HL-60 (cell line): ENCODE results near the gene CNTN1.

Experiments
- DNase-seq, 2 experiments: peaks; one replicate each; pipeline ENCODE4 v3.0.0-alpha.2; 2010 to 2020; ENCODE audit warnings: low read depth in 1 of 2, low spot score in 1 of 2
- H3K27ac ChIP-seq: fragments of 250-450 bp; sonication (Bioruptor Pico); replicated peaks from 2 replicates; pipeline ENCODE4 v1.5.1; 2020; ENCODE audit warnings: mild to moderate bottlenecking, moderate library complexity
- H3K27me3 ChIP-seq: fragments of 250-450 bp; sonication (Bioruptor Pico); 2 replicates; pipeline ENCODE4 v1.5.1; 2021; ENCODE audit warnings: mild to moderate bottlenecking, moderate library complexity; ENCODE audit not compliant: insufficient read depth, poor library complexity, severe bottlenecking
- H3K4me3 ChIP-seq: replicated peaks from 2 replicates; pipeline ENCODE4 v1.5.1; 2011; ENCODE audit warnings: mild to moderate bottlenecking, control low read depth, low read length; ENCODE audit not compliant: insufficient read depth
- GABPA ChIP-seq: IDR thresholded peaks from 2 replicates; pipeline ENCODE4 v1.6.1; 2012; ENCODE audit warnings: low read depth
- POLR2AphosphoS5 ChIP-seq: IDR thresholded peaks from 2 replicates; pipeline ENCODE4 v1.6.1; 2012; ENCODE audit warnings: low read depth
- SPI1 ChIP-seq: IDR thresholded peaks from 2 replicates; pipeline ENCODE4 v1.6.1; 2012; ENCODE audit warnings: low read depth, mild to moderate bottlenecking, borderline replicate concordance
- TF ChIP-seq, protein P1 (sequence below): IDR thresholded peaks from one replicate; pipeline ENCODE4 v1.5.1; 2011; ENCODE audit warnings: low read length, control low read depth, inconsistent platforms; ENCODE audit not compliant: insufficient read depth
- TF ChIP-seq, protein P2 (sequence below): IDR thresholded peaks from 2 replicates; pipeline ENCODE4 v1.6.1; 2012; ENCODE audit warnings: low read depth; ENCODE audit not compliant: insufficient replicate concordance

CNTN1 gene

DNA sequence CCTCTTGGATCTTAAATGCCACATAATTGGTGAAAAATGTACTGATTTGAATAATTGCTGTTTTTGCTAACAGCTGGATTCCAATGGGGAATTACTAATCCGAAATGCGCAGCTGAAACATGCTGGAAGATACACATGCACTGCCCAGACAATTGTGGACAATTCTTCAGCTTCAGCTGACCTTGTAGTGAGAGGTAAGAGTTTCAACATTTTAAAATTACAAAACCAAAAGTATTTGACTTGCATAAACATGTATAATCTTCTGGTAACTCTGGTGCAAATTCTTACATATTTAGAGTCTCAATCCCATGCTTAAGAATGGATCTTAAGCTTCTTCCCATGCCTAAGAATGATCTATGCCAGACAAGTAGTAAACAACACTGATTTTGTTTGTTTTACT is 266.8 kb downstream of the CNTN1 start:
- Histone ChIP-seq H3K27ac (no peak overlapping the region), H3K27me3 (no peaks in the 10 kb centered on the region), H3K4me3 (no peak overlapping the region)
- TF ChIP-seq, protein P1, sequence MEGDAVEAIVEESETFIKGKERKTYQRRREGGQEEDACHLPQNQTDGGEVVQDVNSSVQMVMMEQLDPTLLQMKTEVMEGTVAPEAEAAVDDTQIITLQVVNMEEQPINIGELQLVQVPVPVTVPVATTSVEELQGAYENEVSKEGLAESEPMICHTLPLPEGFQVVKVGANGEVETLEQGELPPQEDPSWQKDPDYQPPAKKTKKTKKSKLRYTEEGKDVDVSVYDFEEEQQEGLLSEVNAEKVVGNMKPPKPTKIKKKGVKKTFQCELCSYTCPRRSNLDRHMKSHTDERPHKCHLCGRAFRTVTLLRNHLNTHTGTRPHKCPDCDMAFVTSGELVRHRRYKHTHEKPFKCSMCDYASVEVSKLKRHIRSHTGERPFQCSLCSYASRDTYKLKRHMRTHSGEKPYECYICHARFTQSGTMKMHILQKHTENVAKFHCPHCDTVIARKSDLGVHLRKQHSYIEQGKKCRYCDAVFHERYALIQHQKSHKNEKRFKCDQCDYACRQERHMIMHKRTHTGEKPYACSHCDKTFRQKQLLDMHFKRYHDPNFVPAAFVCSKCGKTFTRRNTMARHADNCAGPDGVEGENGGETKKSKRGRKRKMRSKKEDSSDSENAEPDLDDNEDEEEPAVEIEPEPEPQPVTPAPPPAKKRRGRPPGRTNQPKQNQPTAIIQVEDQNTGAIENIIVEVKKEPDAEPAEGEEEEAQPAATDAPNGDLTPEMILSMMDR: no peak
- DNase-seq: no peak

DNA sequence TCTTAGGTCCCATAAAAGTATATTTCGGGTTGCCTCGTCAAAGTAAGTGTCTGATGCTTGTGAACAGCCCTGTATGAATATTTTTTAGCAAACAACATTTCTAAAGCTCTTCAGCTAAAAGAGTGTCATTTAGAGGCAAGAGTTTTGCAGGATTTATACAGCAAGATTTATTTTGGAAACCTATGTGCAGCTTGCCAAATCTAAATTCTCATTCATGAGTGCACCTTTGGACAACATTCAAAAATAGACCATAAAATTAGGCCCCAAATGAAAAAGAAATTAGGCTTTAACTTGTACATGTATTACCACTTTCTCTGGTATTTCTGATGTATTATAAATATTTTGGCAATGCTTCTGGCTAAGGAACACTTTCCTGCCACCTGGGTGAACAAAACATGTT is 271.5 kb downstream of the CNTN1 start:
- no peaks in the 10 kb centered on the region for H3K27me3 ChIP-seq
- no peak for DNase-seq
- H3K27ac ChIP-seq: no peak overlapping the region
- H3K4me3 ChIP-seq: no peak overlapping the region
- TF ChIP-seq SPI1: no peak
- no peak for TF ChIP-seq GABPA
- TF ChIP-seq, protein P2, sequence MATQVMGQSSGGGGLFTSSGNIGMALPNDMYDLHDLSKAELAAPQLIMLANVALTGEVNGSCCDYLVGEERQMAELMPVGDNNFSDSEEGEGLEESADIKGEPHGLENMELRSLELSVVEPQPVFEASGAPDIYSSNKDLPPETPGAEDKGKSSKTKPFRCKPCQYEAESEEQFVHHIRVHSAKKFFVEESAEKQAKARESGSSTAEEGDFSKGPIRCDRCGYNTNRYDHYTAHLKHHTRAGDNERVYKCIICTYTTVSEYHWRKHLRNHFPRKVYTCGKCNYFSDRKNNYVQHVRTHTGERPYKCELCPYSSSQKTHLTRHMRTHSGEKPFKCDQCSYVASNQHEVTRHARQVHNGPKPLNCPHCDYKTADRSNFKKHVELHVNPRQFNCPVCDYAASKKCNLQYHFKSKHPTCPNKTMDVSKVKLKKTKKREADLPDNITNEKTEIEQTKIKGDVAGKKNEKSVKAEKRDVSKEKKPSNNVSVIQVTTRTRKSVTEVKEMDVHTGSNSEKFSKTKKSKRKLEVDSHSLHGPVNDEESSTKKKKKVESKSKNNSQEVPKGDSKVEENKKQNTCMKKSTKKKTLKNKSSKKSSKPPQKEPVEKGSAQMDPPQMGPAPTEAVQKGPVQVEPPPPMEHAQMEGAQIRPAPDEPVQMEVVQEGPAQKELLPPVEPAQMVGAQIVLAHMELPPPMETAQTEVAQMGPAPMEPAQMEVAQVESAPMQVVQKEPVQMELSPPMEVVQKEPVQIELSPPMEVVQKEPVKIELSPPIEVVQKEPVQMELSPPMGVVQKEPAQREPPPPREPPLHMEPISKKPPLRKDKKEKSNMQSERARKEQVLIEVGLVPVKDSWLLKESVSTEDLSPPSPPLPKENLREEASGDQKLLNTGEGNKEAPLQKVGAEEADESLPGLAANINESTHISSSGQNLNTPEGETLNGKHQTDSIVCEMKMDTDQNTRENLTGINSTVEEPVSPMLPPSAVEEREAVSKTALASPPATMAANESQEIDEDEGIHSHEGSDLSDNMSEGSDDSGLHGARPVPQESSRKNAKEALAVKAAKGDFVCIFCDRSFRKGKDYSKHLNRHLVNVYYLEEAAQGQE: no peak
- TF ChIP-seq POLR2AphosphoS5: no peak
- TF ChIP-seq, protein P1: no peak

DNA sequence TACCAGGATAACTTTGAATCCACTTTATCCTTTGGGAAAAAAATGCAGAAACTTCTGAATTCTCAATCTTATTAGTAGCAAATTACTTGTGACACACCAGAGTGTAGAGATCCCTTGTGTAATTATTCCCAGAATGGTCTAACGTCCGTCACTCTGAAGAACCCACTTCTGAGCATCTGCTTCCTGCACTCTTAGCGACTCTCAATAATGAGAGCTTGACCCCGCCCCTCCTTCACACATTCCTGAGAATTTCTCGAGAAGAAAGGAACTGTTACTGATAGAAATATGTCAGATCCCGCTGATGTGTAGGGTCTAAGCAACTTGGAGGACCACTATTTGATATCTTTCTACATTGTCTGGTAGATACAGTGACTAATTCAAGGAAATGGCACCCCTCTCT is 277.6 kb downstream of the CNTN1 start:
- H3K4me3 ChIP-seq: no peak overlapping the region
- H3K27me3 ChIP-seq: no peaks in the 10 kb centered on the region
- no peak overlapping the region for H3K27ac ChIP-seq
- TF ChIP-seq, protein P1: no peak
- TF ChIP-seq, protein P2: no peak
- TF ChIP-seq POLR2AphosphoS5 (no peak), GABPA (no peak), SPI1 (no peak)
- no peak for DNase-seq

DNA sequence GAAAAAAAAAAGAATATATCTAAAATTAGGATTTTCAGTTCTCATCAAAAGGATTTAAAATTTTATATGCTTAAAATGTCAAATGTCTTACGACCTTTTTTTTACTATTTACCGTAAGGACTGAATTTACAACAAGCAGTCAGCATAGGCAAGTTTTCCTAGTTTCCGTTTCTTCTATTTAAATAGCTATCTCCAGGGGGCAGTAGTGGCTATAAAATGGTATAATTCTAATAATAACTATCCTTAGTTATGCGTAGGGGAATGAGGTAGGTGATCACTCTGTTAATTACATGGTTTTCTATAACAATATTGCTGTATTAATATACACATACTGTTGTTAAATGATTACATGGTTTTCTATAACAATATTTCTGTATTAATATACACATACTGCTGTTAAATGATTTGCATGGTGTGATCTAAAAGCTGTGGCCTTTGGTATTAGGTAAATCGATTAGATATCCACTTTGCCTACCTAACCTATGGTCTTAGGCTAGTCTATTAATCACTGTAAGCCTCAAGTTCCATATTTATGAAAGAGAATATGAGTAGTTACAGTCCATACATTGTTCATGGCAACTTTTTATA is 278.2 kb downstream of the CNTN1 start:
- no peak for DNase-seq
- H3K4me3 ChIP-seq: no peak overlapping the region
- TF ChIP-seq GABPA (no peak), SPI1 (no peak), POLR2AphosphoS5 (no peak)
- TF ChIP-seq, protein P2: no peak
- TF ChIP-seq, protein P1: no peak
- H3K27me3 ChIP-seq: no peaks in the 10 kb centered on the region
- H3K27ac ChIP-seq: no peak overlapping the region
